ENCODE results near the gene MINK1.
"Not testable (repeated sequence)": the region's sequence is repeated elsewhere in the genome, so short reads cannot be mapped to it uniquely, and the experiment has no call there.

Gene MINK1

GRCh38 chr17:4845118-4845517 is 12.0 kb downstream of the MINK1 start:
- peak in 2 of 58 donors; percentile 30 to 31 for DNase-seq

DNA sequence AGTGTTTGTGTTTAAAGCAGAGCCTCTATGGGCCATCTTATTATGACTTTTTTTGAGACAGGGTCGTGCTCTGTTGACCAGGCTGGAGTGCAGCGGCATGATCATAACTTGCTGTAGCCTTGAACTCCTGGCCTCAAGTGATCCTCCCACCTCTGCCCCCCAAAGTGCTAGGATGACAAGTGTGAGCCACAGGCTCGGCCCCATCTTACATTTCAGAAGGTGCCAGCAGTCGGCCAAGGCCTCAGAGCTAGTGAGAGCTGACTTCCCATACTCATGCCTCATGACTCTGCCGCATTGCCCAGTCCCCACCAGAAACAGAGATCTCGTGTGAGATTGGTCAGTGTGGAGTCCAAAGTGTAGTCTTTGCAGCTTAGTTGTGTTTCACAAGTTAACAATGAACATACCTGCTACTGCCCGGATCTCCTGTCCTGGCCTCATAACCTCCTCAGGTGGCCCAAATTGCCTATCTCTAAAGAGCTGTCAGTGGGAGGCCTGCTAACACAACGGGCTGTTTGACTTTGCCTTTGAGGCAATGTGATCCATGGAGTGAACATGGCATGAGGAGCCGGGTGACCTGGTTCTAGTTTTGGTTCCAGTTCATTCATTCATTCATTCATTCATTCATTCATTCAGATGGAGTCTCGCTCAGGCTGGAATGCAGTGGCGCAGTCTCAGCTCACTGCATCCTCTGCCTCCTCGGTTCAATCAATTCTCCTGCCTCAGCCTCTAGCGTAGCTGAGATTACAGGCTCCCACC is 13.7 kb downstream of the MINK1 start:
- no peak for DNase-seq

GRCh38 chr17:4849011-4849536 is 15.9 kb downstream of the MINK1 start:
- DNase-seq, result no peak

DNA sequence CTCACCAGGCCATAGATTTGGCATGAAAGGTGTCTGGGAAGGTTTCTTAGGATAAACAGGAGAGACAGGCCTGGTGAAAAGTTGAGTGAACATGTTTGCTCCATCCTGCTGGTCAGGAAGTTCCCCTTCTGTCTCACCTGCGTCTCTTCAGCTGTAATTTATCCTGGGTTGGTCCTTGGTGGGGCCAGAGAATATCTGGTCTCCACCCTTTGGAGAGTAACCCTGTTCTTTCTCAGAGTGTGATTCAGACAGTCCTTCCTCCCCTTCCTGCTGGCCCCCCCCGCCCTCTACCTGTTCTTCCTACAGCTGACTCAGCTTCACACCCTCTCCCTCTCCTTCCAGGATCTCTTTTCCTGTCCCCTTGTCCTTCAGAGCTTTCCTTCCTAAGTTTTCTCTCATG is 17.1 kb downstream of the MINK1 start:
- no peak for DNase-seq

DNA sequence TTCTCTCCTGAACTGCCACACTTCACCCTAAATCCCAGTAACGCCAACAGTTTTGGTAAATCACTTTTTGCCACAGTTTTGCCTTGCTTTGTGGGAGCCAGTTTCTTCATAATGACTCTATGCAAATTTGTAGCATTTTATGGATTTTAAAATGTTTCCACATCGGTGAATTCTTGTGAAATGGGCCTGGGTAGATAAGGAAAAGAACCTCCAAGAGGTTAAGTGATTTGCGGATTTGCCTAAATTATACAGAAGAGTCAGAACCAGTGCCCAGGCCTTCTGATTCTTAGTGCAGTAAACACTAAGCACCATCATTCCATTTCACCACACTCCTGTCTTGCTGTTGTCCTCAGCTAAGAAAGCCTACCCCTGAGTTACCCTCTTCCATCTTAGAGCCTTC is 17.9 kb downstream of the MINK1 start:
- no peak for DNase-seq

GRCh38 chr17:4852567-4853207 is 19.5 kb downstream of the MINK1 start:
- DNase-seq, result no peak

DNA sequence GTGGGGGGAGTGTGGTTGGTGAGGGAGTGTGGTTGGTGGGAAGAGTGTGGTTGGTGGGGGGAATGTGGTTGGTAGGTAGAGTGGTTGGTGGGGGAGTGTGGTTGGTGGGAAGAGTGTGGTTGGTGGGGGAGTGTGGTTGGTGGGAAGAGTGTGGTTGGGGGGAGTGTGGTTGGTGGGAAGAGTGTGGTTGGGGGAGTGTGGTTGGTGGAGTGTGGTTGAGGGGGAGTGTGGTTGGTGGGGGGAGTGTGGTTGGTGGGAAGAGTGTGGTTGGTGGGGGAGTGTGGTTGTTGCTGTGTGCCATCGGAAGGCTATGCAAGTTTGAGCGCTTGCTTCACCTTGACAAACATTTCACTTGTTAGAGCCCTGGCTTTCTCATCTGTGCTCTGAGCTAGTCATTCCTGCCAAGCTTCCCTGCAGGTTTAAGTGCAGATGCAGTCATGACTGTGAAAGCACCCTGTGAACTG is 20.1 kb downstream of the MINK1 start:
- no peak for DNase-seq

DNA sequence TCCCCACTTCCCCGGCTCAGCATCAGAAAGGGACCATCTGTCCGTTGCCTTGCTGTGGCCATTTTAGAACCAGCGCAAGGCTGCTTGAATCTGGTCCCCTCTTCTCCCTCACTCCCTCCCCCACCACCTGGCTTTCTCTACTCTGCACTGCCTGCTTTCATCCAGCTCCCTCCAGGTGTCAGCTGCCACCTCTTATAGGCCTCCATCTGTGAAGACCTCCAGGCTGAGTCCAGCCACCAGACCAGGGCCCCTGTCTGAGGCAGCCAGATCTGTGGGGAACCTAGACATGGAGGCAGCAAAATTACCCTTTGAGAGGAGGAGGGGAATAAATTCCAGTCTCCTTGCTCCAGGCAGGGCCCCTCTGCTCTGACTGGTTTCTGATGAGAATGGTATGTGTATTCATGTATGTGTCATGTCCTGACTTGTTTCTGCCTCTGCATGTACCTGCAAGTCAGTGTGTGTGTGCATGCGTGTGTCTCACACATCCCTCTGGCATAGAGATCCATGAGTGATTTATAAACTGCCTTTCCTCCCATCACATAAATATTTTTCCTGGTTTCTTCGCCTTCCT is 21.1 kb downstream of the MINK1 start:
- DNase-seq, result peak in 2 of 58 donors; percentile 9 to 14

GRCh38 chr17:4856271-4856936 is 23.3 kb downstream of the MINK1 start:
- peak in 9 of 58 donors; percentile 9 to 69 (median 34) for DNase-seq

DNA sequence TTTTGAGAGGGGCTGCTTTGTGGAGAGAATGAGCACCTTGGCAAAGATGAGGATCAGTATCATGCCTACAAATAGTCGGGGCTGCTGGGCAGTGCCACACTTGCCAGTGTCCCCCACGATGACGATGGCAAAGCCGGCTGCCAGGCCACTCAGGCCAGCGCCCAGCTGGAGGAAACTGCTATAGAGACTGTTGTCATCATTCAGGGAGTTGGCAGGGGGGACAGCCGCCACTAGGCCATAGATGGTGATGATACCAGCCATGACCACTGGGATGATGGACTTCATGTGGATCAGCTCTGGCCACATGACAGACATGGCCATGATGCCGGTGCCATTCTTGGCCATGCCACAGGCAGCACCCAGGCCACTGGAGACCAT is 23.8 kb downstream of the MINK1 start:
- DNase-seq, result peak in 42 of 58 donors; percentile 14 to 85 (median 56)

DNA sequence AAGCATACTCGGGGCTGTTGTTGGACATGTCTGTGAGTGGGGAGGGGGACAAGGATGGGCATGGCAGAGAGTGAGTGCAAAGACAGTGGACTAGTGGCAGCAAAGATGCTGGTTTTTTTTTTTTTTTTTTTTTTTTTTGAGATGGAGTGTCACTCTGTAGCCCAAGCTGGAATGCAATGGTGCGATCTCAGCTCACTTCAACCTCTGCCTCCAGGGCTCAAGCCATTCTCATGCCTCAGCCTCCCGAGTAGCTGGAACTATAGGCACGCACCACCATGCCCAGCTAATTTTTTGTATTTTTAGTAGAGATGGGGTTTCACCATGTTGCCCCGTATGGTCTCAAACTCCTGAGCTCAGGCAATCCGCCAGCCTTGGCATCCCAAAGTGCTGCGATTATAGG is 24.2 kb downstream of the MINK1 start:
- not testable (repeated sequence) for DNase-seq

- DNase-seq, result peak in 47 of 58 donors; percentile 12 to 87 (median 64)
These were observed 25.1 kb downstream of the MINK1 start for GRCh38 chr17:4858068-4858881.

GRCh38 chr17:4858882-4859260 is 25.7 kb downstream of the MINK1 start:
- DNase-seq, result peak in 43 of 58 donors; percentile 11 to 77 (median 39)

- DNase-seq, result peak in 8 of 58 donors; percentile 10 to 69 (median 34)
These were observed 26.9 kb downstream of the MINK1 start for GRCh38 chr17:4859816-4860625.

DNA sequence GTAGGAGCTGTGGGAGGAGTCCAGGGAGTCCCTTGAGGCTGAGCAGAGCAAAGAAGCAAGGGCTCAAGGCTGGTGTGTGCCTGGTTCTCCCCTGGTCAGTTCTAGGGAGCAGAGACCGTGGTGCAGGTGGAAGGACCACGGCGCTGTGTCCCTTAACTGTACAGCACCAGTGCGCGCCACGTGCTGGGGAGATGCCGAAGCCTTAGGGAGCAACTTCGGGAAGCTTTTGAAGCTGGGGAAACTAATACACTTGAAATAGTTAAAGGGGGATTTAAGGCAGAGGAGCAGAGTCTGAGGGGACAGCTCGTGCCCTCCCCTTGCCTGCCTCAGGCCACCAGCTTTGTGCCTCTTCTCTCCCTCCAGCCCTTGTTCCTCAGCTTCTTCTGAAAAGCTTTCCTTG is 27.5 kb downstream of the MINK1 start:
- DNase-seq, result peak in 1 of 58 donors; percentile 26

DNA sequence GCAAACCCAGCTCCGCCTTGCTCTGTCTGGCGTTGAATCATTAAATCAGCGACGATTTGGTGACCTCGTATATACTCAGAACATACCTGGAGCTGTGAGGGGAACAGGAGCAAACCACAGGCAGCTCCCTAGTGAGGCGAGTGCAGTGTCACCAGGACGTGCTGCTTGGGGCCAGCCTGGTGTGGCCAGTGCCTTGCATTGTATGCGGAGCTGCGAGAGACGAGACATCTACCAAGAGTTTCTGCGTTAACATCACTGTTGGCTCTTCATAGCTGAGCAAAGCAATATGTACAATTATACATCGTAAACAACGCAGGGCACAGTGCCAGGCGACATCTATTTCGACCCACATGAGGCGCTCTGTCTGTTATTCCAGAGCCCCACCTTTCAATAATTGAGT is 27.9 kb downstream of the MINK1 start:
- DNase-seq, result peak in 5 of 58 donors; percentile 14 to 44 (median 22)

DNA sequence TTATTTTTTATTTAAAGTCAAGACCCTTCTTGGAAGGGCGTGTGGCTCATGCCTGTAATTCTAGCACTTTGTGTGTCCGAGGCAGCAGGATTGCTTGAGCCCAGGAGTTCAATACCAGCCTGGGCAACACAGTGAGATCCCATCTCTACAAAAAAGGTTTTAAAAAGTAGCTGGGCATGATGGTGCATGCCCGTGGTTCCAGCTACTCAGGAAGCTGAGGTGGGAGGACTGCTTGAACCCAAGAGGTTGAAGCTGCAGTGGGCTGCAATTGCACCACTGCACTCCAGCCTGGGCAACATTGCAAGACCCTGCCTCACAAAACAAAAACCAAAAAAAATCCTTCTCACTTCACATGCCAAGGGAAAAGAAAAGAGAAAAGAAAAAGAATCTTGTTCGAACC is 29.6 kb downstream of the MINK1 start:
- DNase-seq, result no peak

GRCh38 chr17:4863321-4863720 is 30.2 kb downstream of the MINK1 start:
- no peak for DNase-seq

DNA sequence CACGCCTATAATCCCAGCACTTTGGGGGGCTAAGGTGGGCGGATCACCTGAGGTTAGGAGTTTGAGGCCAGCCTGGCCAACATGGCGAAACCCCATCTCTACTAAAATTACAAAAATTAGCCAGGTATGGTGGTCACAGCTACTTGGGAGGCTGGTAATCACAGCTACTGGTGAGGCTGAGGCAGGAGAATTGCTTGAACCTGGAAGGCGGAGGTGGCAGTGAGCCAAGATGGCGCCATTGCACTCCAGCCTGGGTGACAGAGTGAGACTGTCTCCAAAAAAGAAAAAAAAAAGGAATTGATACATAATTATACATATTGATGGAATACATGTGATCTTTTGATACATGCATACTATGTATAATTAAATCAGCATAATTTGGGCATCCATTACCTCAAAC is 34.4 kb downstream of the MINK1 start:
- not testable (repeated sequence) for DNase-seq

All from anterior cingulate cortex (tissue), 58 donors.